NCI-H82 treated with DMSO at 0.1 percent for 48 hours (cell line): ENCODE results near the gene HBG1.

ENCODE experiments used
- DNase-seq: peaks from one replicate; lab custom pipeline; 2025; ENCODE audit not compliant: unreplicated experiment; lab: John Stamatoyannopoulos, UW

HBG1 gene

DNA sequence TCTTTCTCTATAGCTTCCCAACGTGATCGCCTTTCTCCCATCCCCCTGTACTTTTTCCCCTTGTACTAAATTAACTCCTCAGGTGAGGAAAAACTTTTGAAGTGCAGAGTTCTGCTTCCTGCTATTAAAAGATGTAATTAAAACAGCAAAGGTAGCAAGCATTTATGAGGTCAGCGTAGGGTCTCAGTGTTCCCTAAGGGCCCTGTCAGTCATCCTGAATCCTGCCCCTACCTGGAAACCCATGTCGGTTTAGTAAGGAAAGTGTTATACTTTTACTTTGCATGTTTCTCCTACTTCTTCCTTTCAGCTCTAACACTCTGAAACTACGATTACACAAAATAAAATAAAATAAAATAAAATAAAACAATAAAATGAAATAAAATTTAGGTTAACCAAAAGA, 21.5 kb downstream of the HBG1 start:
- DNase-seq: no peak

- DNase-seq: no peak
These were observed 22.0 kb downstream of the HBG1 start for GRCh38 chr11:5227681-5228080.

- no peak for DNase-seq
These were observed 22.8 kb downstream of the HBG1 start, which contains the start of gene HBB for GRCh38 chr11:5226732-5227310. HBB (minus strand) TSS chr11:5227071; CDS start chr11:5227021, 50 bp downstream.

GRCh38 chr11:5225480-5225871, 24.2 kb downstream of the HBG1 start:
- no peak for DNase-seq

- no peak for DNase-seq
These were observed 24.8 kb downstream of the HBG1 start for GRCh38 chr11:5224538-5225479.

DNA sequence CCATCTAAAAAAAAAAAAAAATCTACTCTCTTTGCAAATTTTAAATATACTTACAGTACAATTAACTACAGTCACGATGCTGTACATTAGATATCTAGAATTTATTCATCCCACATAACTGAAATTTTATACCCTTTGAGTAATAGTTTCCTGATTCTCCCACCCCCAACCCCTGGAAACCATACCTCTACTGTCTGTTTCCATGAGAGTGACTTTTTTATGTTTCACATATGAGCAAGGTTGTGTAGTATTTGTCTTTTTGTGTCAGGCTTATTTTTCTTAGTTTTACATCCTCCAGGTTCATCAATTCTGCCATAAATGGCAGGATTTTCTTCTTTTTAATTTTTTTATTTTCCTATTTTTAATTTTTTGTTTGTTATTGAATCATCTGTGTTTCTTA, 26.0 kb downstream of the HBG1 start:
- no peak for DNase-seq

DNA sequence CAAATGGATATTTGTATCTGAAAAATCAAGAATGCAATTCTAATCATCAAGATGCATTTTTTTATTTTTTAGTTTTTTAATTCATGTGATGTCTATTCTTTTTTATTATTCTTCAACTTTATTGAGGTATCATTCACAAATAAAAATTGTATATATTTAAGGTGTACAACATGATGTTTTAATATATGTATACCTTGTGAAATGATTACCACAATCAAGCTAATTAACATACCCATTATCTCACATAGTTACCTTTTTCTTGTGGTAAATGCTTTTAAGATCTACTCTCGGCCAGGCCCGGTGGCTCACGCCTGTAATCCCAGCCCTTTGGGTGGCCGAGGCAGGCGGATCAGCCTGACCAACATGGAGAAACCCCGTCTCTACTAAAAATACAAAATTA, 26.5 kb downstream of the HBG1 start:
- DNase-seq: no peak

GRCh38 chr11:5210376-5210885, 39.2 kb downstream of the HBG1 start:
- no peak for DNase-seq

GRCh38 chr11:5204787-5205186, 44.9 kb downstream of the HBG1 start:
- no peak for DNase-seq

DNA sequence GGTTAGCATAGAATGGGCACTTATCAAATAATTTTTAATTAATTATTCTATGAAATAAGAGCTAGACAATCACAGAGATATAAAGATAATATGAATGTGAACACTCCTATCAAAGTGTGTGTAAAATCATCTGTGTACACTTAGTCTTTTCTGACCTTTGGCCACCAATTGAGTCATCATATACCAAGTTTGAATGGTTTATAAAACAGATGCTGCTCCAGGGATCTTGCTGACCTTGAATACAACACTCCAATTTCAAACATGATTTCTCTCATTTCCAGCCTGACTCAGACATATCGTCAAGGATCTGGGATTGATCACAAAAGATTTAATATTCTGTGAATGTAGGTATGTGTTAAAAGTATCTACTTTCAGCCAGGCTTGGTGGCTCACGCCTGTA, 46.3 kb downstream of the HBG1 start:
- DNase-seq: no peak

- no peak for DNase-seq
These were observed 49.1 kb downstream of the HBG1 start, which contains the start of gene OR51V1 for GRCh38 chr11:5200582-5200981. OR51V1 (minus strand) TSS chr11:5200682; CDS start chr11:5200682, 0 bp downstream.

DNA sequence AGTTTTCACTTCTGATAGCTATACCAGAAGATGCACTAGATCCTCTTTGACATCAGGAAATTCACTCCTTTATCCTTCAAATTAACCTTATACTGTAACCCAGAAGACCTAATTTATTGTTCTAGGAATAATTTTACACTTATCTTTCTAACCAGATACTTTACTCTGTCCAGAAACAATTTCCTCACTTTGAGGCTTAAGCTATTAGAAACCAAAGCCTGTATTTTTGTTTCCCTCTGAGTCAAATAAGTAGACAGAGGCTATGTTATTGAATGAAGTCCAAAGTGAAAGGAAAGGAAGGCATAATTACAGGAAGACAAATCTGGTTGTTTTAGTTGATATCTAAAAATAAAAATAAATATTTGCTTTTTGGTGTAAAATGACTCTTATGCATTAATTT, 51.4 kb downstream of the HBG1 start:
- DNase-seq: no peak
